A172 (cell line): Measurements from ENCODE around the gene KMT2D. TPM values are rescaled to one million over a fixed set of nuclear protein-coding genes. Genes with fewer than 3 reads are reported as not detected.

Experiments
- DNase-seq: peaks from one replicate; pipeline ENCODE4 v3.0.0-alpha.2; 2015; ENCODE audit warnings: low spot score
- total RNA-seq: library from RNA; depleted of rRNA; stranded (reverse); fragments of >200 nt; shearing (Covaris generic); gene quantifications from 2 replicates; pipeline ENCODE4 v1.2.3, GENCODE V29; 2014; rRNA removed

The KMT2D gene
- 17.2 and 41.4 TPM in 2 replicates for total RNA-seq

- peak; percentile 83 for DNase-seq
Measured at GRCh38 chr12:49060237-49061156, at the start of gene KMT2D. KMT2D (minus strand) TSS chr12:49060794; CDS start chr12:49055324, 5,470 bp downstream.

DNA sequence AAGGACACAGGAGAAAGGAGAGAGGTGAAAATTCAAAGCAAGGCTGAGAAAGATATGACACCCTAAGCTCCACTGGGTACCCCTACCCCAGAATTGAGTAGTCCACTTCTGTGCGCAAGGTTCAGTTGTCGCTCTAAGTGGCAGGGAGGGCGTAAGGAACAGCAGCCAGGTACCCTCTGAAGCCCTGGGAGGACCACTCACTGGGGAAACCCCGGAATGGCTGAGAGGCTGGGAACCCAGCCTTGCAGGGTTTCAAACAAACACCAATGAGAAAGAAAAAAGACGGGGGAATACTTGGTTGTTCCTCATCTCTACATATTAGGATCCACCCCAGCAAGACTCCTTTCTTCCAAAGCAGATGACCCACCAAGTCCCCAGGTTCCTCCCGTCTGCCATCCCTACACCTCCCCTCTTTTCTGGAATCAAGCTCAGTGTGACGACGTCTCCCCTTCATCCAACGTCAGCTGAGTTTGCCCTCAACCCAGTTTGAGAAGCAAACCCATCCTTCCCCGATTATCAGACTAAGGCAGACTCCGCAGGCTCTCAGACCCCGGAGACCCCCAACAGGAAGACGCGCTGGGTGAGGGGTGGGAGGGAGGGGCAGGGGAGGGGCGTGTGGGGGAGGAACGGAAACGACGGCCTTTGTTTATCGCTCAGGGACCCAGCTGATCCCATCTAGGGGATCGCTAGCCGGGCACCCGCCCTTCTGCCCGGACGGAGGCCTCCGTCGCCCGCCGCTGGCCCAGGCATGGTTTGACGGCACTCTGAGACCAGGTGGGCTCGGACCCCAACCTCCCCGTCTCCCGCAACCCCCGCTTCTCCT is 49.3 kb upstream of the KMT2D start:
- DNase-seq, result no peak

- DNase-seq, result no peak
Measured at GRCh38 chr12:49108958-49109404, 48.4 kb upstream of the KMT2D start.

DNA sequence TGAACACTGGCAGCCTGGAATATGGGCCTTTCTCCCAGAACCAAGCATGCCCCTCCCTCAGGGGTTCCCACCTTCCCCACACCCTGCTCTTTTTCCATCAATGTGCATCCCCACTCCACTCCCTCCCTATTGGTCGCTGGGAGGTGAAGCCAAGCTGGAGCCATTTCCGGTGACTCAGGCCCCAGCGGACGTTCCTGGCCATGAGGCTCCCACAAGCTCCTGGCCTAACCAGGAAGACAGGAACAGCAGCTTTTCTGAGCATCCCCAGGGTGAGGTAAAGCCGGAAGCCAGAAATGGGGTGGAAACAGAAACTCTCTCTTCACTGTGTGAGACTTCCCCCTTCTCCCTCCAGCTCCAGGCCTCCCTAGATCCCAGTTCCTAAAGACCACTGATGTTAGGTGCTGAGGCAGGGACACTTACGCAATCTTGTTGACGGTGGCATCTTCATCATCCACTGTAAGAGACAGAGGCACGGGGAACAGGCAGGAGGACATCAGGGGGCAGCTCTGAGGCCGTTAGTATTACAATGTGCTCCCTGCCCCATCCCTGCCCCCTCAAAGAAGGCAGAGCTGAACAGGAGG is 45.0 kb upstream of the KMT2D start:
- DNase-seq, result no peak

GRCh38 chr12:49104822-49105221 is 44.2 kb upstream of the KMT2D start:
- DNase-seq, result no peak

GRCh38 chr12:49100380-49100779 is 39.8 kb upstream of the KMT2D start:
- DNase-seq, result no peak

GRCh38 chr12:49098703-49099102 is 38.1 kb upstream of the KMT2D start:
- DNase-seq, result no peak

DNA sequence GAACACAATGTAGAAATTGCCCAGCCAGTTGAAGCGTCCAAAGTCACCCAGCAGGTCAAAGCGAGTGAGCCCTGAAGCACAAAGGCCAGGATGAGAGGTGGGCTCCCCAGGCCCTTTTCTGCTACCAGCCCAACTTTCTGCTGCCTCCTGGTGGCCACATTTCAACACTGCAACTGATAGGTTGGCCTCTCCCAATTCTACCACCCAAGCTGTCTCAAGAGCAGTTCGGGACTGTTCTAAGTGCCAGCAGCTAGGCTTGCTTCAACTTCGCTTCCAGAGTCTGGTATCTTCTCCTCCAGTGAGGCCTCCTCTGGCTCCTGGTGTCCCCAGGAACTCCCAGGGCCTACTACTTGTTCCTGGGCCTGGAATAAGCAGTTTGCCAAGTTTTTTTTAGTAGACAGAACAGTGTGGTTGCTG is 37.4 kb upstream of the KMT2D start:
- peak; percentile 28 for DNase-seq

- DNase-seq, result no peak
Measured at GRCh38 chr12:49097381-49097780, 36.8 kb upstream of the KMT2D start.

- DNase-seq, result no peak
Measured at GRCh38 chr12:49094975-49095365, 34.4 kb upstream of the KMT2D start.

GRCh38 chr12:49094160-49094974 is 33.8 kb upstream of the KMT2D start, which contains the start of gene DHH:
DHH (minus strand) TSS chr12:49094801; CDS start chr12:49094512, 289 bp downstream.
- DNase-seq, result no peak

DNA sequence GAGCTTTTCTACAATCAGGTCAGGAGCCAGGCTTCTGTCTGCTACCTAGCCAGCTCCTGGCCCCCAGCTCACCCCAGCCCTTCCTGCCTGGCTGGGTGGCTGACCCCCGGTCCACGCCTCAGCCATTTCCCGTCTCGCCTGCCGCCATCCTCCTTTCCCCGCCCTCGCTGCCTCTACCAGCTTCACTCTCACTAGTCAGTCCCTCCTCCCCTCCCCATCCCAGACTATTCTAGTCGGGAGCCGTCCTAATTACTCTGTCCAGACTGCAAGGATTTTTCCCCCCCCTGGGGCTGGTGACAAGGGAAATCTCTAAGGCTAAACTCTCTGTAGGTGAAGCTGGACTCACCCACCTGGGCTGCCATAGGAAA is 33.2 kb upstream of the KMT2D start:
- no peak for DNase-seq

- no peak for DNase-seq
Measured at GRCh38 chr12:49092816-49093406, 32.3 kb upstream of the KMT2D start.

- no peak for DNase-seq
Measured at GRCh38 chr12:49092086-49092815, 31.7 kb upstream of the KMT2D start.

DNA sequence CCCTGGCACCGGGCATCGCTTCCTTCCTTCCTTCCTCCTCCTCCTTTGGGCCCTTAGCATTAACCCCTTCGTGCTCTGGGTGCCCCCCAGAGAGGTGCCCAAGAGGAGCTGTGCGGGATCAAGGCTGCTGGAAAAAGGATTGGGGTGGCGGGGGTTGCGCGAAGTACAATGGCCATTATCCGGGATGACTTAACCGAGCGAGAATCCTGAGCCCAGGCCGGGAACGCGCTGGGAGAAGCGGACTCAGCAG is 31.2 kb upstream of the KMT2D start:
- no peak for DNase-seq

- no peak for DNase-seq
Measured at GRCh38 chr12:49091056-49091835, 30.7 kb upstream of the KMT2D start.

GRCh38 chr12:49089821-49090773 is 29.5 kb upstream of the KMT2D start:
- DNase-seq, result no peak

DNA sequence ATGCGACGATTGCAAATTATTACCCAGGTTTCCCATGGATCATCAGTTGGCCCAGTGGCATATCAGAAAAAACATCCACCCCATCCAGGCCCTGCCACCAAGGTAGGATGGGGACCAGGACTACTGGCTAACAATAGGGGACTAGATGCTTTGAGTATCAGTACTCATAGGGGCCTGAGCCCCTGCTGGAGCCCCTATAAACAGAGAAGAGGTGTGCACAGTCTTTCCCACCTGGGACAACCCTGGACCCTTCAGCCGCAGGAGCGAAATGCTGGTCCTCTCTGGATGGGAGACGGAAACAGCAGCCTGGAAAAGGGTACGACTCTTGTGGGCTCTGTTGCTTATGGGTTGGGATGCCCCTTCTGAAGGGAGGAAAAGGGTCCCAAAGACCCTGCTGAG is 28.3 kb upstream of the KMT2D start:
- DNase-seq, result no peak
